GM18505 (cell line): ENCODE results near the gene ELOVL6.
"Not testable (repeated sequence)": the region's sequence is repeated elsewhere in the genome, so short reads cannot be mapped to it uniquely, and the experiment has no call there.

Source experiments
- ATAC-seq: cut with Tn5 transposase; IDR thresholded peaks from one replicate; pipeline ENCODE4 v1.9.1; 2021; ENCODE audit not compliant: unreplicated experiment
- POLR2A ChIP-seq: IDR thresholded peaks from 4 replicates; pipeline ENCODE4 v1.6.1; 2011; ENCODE audit warnings: borderline replicate concordance; ENCODE audit not compliant: insufficient read depth, insufficient read length; ENCODE audit errors: extremely low read depth

ELOVL6 gene

GRCh38 chr4:110211007-110211769 lies 12.8 kb upstream of the ELOVL6 start:
- TF ChIP-seq POLR2A = no peak
- peak; percentile 81 for ATAC-seq

- no peak for TF ChIP-seq POLR2A
- no peak for ATAC-seq
These were observed 10.0 kb upstream of the ELOVL6 start for GRCh38 chr4:110208419-110208818.

GRCh38 chr4:110207233-110207632 lies 8.8 kb upstream of the ELOVL6 start:
- no peak for TF ChIP-seq POLR2A
- no peak for ATAC-seq

- no peak for ATAC-seq
- no peak for TF ChIP-seq POLR2A
These were observed 3.6 kb upstream of the ELOVL6 start for GRCh38 chr4:110202024-110202423.

GRCh38 chr4:110201502-110201901 lies 3.1 kb upstream of the ELOVL6 start:
- no peak for ATAC-seq
- no peak for TF ChIP-seq POLR2A

GRCh38 chr4:110200689-110201088 lies 2.3 kb upstream of the ELOVL6 start:
- no peak for ATAC-seq
- no peak for TF ChIP-seq POLR2A

- TF ChIP-seq POLR2A = no peak
- ATAC-seq = no peak
These were observed 373 bp downstream of the ELOVL6 start for GRCh38 chr4:110198049-110198434.

- peak; percentile 16 for ATAC-seq
- peak; percentile 53 for TF ChIP-seq POLR2A
These were observed 829 bp downstream of the ELOVL6 start for GRCh38 chr4:110197529-110198042.

GRCh38 chr4:110196871-110197528 lies 1.4 kb downstream of the ELOVL6 start:
- ATAC-seq = peak; percentile 33

GRCh38 chr4:110196206-110196870 lies 2.1 kb downstream of the ELOVL6 start:
- peak; percentile 25 for ATAC-seq
- peak; percentile 67 for TF ChIP-seq POLR2A

More at GRCh38 chr4:110196871-110197528, 1.4 kb downstream of the ELOVL6 start:
- TF ChIP-seq POLR2A = no peak

- no peak for TF ChIP-seq POLR2A
- peak; percentile 1 for ATAC-seq
These were observed 2.7 kb downstream of the ELOVL6 start for GRCh38 chr4:110195561-110196205.

- ATAC-seq = peak; percentile 61
- TF ChIP-seq POLR2A = peak; percentile 84
These were observed 4.3 kb downstream of the ELOVL6 start for GRCh38 chr4:110193822-110194761.

GRCh38 chr4:110193287-110193686 lies 5.1 kb downstream of the ELOVL6 start:
- not testable (repeated sequence) for ATAC-seq

- ATAC-seq = no peak
These were observed 8.2 kb downstream of the ELOVL6 start for GRCh38 chr4:110190249-110190648.

More at GRCh38 chr4:110190249-110190648, 8.2 kb downstream of the ELOVL6 start:
- no peak for TF ChIP-seq POLR2A
